Epithelial cell of proximal tubule (primary cell): ENCODE measurements around the gene PDZD2. TPM values are rescaled to one million over a fixed set of nuclear protein-coding genes. Genes with fewer than 3 reads are reported as not detected.

ENCODE experiments used
- DNase-seq: peaks from one replicate; pipeline ENCODE4 v3.0.0-alpha.2; 2011; ENCODE audit warnings: low read depth
- H3K4me3 ChIP-seq: 2 replicates; pipeline ENCODE4 v1.5.1; 2011; ENCODE audit warnings: low read depth, mild to moderate bottlenecking, low read length
- total RNA-seq: library from RNA; depleted of rRNA; stranded (reverse); fragments of >200 nt; gene quantifications from 2 replicates; pipeline ENCODE4 v1.2.3, GENCODE V29; 2015
- TF ChIP-seq, protein P1 (sequence below): conservative IDR thresholded peaks from 2 replicates; pipeline ENCODE4 v1.5.1; 2012; ENCODE audit warnings: low read depth, mild to moderate bottlenecking, low read length

Gene PDZD2
- total RNA-seq, 1 donor from 2014 or later: 8.4 TPM

DNA sequence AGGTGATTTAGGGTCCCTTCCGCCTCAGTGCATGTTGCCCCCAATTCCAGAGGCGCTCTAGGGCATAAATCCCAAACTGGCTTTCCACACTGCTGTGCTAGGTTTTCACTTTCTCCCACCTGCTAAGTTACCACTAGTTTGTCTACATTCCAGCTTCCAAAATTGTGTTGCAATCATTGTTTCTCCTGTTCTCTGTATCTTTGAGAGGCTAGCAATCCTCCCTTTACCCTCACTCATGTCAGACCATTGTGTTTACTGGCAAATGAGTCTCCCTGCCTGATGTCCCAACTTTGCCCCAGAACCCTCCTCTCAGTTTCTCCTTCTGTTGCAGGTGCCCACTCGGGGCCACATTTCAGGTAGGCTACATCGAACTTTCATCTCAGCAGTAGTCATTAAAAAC is 221.3 kb downstream of the PDZD2 start:
- H3K4me3 ChIP-seq: no peak overlapping the region
- TF ChIP-seq, protein P1, sequence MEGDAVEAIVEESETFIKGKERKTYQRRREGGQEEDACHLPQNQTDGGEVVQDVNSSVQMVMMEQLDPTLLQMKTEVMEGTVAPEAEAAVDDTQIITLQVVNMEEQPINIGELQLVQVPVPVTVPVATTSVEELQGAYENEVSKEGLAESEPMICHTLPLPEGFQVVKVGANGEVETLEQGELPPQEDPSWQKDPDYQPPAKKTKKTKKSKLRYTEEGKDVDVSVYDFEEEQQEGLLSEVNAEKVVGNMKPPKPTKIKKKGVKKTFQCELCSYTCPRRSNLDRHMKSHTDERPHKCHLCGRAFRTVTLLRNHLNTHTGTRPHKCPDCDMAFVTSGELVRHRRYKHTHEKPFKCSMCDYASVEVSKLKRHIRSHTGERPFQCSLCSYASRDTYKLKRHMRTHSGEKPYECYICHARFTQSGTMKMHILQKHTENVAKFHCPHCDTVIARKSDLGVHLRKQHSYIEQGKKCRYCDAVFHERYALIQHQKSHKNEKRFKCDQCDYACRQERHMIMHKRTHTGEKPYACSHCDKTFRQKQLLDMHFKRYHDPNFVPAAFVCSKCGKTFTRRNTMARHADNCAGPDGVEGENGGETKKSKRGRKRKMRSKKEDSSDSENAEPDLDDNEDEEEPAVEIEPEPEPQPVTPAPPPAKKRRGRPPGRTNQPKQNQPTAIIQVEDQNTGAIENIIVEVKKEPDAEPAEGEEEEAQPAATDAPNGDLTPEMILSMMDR: no peak
- DNase-seq: no peak

DNA sequence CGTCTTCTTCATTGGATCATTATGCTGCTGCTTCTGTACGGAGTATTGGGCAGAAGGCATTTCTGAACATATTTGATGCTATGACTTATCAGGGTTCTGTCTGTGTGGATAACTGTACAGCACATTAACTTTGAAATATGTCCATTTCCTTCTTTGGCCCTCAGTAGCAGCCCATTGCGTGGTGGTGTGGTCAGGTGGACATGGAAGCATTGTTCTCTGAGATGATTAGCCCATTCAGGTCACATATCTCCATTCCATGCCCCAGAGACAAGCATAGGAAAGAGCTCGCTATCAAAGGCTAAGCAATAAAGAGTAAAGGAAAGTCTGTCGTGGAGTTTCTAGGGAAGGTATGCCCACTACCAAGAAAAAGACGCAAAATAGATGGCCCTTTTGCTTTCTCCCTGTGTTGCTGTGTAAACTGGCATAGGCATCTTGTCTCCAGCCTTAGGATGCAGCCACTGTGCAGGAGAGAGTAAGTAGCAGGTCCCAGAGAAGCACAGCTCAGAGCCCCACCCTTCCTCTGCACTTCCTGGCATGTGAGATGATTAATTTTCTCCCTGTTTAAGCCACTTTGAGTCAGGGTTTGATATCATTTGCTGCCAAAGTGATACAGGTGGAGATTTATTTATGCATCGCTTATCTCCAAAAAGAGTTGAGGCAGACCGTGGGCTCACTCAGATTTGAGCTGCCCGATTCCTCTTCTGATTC is 221.9 kb downstream of the PDZD2 start:
- TF ChIP-seq, protein P1: no peak
- H3K4me3 ChIP-seq: no peak overlapping the region
- no peak for DNase-seq

DNA sequence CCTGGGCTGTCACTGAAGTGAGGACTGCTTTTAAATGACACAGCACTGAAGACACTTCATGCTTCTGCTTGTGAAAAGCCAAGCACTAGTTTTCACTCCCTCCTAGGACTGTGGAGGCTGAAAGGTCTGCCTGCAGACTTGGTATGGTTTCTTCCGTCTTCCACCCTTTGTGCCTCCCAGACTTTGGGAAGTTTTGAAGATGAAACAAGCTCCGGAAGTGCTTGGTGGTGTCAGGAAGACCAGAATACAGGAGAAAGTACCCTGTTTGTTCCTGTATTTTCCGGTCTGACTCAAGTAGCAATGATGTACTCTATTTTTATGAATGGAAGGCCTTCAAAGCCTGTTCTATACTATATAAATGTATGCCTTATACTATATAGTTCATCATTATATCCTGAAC is 222.7 kb downstream of the PDZD2 start:
- no peak overlapping the region for H3K4me3 ChIP-seq
- TF ChIP-seq, protein P1: no peak
- DNase-seq: no peak

DNA sequence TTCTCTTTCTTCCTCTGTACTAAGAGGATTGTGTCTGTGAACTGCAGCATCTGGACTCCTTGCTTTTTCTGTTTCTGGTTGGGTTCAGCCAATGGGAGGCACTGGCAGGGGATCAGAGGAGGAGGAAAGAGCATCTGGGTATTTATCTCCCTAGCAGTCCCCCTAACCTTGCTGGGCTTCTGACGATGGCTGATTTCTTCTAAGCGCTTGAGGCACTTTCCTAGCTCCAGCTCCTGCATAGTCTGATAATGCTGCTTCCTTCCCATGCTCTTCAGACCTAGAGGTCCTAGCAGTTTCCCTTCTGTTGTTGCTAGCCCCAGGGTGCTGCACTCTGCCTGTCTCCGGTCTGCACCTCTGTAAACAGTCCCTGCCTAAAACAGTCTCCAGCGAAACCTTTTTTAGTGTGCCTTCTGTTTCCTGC is 225.1 kb downstream of the PDZD2 start:
- H3K4me3 ChIP-seq: no peak overlapping the region
- no peak for DNase-seq
- TF ChIP-seq, protein P1: no peak

DNA sequence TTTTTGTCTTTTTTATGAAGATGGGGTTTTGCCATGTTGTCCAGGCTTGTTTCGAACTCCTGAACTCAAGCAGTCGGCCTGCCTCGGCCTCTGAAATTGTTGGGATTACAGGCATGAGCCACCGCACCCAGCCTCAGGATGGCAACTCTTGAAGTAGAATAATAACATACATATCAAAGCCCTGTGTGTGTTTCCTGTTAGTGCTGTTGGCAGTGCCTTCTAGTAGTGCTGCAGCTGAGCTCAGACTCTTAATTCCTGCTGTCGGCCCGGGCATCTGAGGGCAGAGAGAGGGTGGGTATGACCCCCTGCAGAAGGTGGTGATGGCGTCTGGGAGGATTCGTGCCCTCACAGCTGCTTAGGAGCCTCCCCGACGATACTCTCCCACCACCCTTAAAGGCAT is 227.2 kb downstream of the PDZD2 start:
- TF ChIP-seq, protein P1: no peak
- DNase-seq: no peak
- H3K4me3 ChIP-seq: no peak overlapping the region

DNA sequence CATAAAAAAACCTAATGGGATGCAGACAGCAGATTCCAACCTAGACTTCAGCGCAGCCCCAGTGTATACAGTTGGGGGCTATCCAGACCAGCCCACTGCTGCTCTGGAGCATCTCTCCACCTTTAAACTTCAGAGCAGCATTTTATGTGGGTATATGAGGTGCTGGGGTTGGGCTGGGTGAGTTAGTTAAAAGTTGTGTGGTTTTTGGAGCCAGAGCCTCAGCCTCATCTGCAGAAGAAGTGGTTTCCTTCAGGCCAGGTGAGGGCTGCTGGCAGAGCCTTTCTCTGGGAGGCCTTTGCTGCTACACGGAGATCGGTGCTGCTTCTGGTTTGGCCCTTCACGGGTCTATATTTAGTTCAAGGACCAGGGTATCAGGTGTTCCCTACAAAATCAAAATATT is 228.3 kb downstream of the PDZD2 start:
- H3K4me3 ChIP-seq: no peak overlapping the region
- TF ChIP-seq, protein P1: no peak

DNA sequence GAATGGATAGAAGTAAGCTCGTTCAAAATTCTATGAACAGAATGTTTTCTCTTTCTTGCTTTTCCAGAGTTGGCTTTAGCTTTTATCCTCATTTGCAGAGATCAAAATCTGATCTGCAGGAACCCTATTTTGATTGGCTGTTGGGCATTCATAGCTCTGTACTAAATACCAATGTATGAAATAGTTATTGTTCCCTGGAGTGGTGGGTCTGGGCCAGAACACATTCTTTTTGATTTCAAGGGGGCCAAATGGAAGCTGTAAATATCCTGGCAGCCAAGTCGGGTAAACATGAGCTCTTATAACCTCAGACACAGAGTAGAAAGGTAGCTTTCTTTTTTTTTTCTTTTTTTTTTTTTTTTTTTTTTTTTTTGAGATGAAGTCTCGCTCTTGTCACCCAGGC is 241.5 kb downstream of the PDZD2 start:
- no peak for DNase-seq
- no peak overlapping the region for H3K4me3 ChIP-seq
- TF ChIP-seq, protein P1: no peak

More for the DNA sequence above, 228.3 kb downstream of the PDZD2 start:
- DNase-seq: no peak
